GM19023 (cell line): ENCODE results near the gene AP1G1.
A peak's percentile ranks its signal among the peaks of the same experiment; 100 is the strongest.

Experiments used
- ATAC-seq: cut with Tn5 transposase; IDR thresholded peaks from one replicate; pipeline ENCODE4 v1.9.1; 2021; ENCODE audit warnings: mild to moderate bottlenecking, moderate library complexity; ENCODE audit not compliant: unreplicated experiment

AP1G1 gene

DNA sequence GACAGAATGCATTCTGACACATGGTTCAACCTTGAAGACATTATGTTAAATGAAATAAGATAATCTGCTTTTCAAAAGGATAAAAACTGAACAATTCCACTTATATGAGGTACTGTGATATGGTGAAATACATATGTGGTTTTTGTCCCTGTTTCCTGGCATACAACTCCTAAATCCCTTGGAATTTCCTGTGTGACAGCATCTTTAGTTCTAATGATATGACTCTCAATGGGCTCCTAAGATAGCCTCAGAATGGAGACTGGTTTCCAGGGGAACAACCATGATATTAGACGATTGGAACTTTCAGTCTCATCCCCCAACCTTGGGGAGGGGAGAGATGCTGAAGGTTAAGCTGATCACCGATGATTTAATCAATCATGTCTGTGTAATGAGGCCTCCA, 46.4 kb downstream of the AP1G1 start:
- no peak for ATAC-seq

DNA sequence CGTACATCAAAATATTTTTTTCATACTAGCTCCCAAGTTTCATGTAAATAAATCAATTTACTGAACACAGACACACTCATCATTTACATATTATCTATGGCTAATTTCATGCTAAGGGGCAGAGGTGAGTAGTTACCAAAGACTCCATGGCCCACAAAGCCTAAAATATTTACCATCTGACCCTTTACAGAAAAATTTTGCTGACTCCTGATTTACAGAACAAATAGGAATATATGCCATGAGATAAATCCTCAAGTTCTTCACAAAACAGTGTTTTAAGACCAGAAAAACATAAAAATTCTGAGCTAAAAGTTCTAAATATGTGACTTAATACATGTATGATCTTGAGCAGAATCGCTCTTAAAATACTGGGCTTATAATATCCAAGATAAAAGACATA, 47.5 kb downstream of the AP1G1 start:
- ATAC-seq = no peak

DNA sequence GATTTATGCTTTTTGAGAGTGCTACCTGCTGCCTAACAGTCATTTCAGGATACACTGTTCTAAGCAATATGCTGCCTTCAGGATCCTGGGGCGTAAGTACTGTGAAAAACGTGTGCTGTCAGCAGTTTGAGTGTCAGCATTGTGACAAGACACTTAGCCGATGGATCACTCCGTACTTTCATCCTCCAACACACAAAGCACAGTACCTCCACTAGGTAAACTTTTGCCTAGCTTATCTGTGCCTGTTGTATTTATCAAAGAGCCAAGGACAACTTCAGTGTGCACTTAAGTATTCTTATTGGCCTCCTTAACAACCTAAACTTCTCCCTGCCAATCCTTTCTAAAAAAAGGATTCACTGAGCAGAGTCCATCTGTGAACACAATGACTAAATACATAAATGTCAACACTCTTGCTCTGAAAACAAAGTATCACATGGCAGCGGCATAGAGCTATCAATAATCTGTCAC, 50.3 kb downstream of the AP1G1 start:
- no peak for ATAC-seq

DNA sequence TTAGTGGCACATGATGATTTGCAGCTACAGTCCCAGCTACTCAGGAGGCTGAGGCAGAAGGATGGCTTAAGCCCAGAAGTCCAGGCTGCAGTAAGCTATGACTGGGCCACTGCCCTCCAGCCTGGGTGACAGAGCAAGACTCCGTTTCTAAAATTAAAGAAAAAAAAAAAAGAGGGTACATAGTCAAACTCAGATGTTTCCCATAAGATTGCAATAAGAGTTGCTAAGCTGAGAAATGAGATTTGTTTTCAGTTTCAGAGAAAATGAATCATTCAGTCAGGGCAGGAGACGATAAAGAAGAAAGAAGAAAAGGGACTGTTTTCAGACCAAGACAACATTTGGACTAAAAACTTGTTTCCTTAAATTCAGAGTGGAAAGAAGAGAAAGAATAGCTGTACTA, 54.0 kb downstream of the AP1G1 start:
- no peak for ATAC-seq

DNA sequence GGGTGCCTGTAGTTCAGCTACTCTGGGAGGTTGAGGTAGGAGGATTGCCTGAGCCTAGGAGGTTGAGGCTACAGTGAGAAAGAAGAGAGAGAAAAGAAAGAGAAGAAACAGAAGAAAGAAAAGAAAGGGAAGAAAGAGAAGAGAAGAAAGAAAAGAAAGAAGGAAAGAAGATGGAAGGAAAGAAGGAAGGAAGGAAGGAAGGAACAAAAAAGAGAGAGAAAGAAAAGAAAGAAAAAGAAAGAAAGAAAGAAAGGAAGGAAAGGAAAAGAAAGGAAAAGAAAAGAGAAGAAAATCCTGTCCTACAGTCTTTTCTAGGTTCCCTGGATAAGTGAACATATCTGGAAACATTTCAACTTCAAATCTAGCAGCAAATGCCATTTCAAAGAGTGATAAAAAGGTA, 54.5 kb downstream of the AP1G1 start:
- no peak for ATAC-seq

DNA sequence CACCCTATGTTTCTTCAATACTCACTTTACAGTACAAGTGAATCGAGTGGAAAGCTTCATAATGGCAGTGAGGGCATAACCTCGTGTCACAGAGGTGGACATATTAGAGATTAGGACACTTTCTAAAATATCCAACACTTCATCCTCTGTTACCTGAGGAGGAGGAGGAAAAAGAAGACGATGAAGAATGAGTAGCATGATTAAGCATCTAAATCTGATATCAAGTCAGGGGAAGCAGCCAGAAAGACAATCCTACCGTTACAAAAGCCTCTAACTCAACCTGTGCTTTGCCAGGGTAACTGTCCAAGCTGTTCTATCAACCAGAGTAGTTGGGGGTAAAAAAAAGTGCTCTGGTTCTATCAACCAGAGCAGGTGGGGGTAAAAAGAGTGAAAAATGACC, 60.4 kb downstream of the AP1G1 start:
- no peak for ATAC-seq

DNA sequence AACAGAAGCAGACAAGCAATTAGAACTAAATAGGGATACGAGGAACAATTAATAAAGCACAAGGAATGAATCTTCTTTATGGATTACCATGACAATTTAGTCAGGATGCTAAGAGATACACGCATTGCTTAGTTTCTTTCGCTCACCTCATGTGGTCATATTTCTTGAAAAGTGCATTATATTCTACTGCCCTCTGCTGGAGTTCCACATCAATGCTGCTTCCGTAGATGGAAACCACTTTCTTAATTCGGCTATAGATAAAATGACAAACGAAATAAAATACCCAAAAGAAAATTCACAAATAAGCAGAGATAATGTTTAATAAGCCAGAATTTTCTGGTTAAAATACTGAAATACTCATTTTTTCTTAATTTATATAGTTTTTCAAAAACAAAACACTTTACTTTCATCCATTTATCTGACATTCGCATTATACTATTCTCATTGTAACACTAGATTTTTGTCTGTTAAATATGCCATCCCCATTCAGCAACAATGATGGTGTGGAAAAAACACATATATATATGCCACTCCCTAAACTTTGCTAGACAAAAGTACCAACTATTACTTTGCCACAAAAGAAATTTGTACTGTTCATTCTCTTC, 62.1 kb downstream of the AP1G1 start:
- no peak for ATAC-seq

DNA sequence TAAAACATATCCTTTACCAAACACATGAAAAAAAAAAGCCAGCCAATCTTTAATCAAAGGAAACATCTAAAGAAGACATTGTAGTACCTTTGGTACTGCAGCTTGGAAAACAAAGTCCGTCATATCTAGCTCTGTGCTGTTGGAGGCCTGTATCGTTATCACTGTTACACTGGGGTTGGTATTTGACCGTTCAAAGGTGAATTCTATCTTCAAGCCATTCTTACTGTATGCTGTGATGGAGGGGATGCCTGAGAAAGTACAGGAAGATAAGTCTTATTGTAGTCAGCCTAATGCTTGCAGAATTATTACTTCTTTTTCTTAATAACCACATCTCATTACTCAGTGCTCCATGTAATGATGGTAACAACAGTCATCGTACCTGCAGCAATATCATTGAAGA, 69.8 kb downstream of the AP1G1 start:
- no peak for ATAC-seq

DNA sequence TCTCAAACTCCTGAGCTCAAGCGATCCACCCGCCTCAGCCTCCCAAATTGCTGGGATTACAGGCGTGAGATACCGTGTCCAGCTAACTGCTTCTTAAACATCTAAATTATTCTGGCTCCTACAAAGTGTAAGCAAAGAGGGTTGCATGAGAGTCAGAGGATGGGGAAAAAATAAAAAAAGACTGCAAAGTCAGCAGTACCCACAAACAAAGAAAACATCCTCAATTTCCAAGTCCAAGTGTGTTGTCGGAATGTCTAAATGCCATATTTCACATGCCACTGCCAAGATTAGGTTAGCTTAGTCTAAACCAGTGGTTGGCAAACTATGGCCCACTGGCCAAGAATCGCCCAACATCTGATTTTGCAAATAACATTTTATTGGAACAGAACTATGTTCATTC, 71.1 kb downstream of the AP1G1 start:
- no peak for ATAC-seq

DNA sequence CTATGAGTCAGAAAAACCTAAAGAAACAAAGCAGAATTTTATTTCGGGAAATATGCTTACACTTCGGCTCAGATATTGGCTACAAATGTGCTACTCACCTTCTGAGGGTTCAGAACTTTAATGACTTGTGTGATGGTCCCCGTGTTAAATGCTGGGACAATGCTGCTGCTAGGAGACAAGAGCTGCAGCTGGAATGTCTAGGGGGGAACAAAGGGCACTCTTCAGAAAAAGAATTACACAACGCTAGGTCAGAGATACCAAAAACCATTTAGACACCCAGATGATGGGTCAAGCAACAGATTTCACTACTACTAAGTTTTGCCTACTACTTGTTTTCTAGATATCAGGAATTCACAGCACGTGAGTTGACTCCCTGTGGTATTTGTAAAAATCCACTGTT, 74.1 kb downstream of the AP1G1 start:
- ATAC-seq = no peak

DNA sequence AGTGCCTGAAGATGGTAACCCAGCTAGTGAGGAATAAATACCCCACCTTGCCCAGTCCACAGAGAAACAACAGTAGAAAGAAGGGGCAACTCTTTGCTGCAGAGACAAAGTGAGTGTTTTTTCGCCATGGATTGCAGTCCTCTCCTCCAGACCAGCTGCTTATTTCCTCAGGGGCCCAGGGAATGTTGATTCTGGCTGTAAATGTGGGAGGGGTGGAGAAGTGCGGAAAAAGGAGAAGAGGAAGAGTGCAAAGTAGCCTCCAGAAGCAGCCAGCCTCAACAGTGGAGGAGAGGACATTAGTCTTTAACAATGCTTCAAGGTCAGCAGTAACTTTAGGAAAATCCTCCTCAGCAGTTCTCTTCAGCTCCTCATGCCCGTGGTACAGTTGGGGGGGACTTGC, 76.0 kb downstream of the AP1G1 start:
- no peak for ATAC-seq

DNA sequence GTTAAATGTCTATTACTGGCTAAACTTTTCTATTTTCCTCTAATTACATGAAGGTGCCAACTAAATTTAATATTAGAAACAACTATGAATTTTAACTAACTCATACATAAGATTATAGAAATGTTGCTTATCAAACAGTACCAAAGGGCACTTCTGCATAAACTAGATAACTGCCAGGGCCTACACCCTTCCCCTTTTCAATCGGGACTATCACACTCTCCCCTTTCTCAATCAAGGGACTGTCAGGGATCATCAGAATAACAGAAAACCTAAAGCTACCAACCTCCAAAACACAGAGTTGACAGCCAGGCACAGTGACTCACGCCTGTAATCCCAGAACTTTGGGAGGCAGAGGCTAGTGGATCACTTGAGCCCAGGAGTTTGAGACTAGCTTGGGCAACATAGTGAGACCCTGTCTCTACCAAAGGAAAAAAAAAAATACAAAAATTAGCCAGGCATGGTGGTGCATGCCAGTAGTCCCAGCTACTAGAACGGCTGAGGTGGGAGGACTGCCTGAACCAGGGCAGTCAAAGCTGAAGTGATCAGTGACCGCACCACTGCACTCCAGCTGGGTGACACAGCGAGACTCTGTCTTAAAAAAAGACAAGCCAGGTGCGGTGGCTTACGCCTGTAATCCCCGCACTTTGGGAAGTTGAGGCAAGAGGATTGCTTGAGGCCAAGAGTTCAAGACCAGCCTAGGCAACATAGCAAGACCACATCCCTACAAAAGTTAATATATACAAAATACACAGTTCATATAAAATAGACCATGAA, 80.9 kb downstream of the AP1G1 start:
- no peak for ATAC-seq

DNA sequence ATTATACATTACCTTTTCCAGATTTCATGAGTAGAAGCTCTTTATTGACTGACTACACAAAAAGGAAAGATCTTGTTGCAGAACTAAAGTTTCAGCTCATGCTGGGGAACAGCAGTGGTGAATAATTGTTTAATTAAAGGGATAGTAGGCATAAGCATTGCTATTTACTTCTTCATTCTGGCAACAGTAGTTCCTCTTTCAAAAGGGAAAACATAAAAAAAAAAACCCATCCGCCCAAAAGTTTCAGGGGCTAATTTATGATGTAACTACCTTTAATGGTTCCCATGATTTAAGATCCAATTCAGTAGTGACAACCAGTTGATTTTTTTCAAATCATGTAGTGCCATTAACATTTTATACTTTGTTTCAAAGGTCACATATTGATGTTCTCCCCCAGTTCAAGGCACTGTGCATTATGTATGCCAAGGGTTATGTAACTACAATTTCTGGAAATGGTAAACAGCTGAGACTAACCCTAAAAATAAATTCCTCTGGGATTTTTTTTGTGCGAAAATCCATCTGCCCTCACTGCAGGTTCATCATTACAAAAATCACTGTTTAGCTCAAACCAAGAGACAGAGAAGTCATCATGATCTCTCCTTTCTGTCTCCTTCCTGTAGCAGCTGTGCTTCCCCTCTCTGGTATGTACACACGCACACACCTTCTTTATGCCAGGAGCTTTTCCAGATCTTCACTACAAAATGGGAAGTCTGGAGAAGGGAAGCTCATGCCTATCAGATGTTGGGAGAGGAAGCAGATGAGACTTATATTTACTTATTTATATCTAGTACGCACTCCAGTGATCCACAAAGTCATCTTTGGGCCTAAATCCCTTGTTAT, 81.9 kb downstream of the AP1G1 start:
- ATAC-seq = no peak

DNA sequence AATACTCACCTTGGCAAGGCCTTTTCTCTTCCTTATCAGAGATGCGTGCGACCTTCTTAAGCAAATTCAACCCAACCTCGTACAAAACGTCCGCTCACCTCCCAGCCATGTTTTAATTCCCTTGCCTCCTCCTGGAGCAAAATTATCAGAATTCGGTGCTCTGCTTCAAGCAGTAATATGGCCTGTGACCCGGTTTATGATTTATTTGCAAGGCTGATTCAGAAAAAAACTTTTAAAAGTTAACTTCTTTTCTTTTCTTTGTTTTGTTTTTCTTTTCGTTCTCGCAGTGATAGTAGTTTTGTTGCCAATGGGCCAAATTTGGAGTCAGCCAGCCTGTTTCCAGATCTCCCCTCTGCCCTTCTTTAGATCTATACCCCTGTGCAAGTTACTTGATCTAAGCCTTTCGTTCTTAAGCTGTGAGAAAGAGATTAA, 84.3 kb downstream of the AP1G1 start, which contains the start of gene PHLPP2:
PHLPP2 (minus strand) TSS at position 382 of the 432 bp plus-strand sequence. CDS start 9,906 bp downstream, outside the sequence.
- no peak for ATAC-seq

DNA sequence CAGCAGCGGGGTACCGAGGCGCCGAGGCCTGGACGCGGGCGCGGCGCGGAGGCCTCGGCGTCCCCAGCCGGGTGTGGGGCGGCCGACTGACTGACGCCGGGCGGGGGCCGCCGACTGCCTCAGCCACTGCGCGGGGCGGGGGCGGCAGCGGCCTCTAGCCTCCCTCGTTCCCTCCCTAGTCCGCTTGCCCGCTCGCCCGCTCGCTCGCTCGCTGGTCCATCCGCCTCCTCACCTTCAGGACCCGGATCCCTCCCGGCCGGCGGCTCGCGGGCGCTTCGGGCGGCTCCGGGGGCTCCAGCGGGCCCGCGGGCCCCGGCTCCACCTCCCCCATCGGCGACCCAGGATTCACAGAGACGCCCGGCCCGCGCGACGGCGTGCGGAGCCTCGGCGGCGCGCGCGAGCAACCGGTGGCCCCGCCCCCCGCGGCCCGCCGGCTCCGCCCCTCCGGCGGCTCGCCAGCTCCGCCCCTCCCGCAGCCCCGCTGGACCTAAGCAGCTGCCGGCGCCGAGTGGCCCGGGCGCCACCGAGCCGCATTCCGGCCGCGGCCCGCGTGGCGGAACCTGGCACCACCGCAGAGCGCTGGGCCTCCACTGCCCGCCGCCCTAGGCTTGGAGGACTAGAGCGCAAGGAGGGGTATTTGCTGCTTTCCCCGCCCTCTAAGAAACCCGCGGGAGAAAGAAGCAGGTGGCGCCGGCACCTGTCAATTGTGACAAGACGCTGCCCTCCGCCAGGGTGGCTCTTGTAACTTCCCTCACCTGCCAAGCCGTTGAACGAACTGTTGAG, 84.9 kb downstream of the AP1G1 start:
- ATAC-seq = peak; percentile 77

DNA sequence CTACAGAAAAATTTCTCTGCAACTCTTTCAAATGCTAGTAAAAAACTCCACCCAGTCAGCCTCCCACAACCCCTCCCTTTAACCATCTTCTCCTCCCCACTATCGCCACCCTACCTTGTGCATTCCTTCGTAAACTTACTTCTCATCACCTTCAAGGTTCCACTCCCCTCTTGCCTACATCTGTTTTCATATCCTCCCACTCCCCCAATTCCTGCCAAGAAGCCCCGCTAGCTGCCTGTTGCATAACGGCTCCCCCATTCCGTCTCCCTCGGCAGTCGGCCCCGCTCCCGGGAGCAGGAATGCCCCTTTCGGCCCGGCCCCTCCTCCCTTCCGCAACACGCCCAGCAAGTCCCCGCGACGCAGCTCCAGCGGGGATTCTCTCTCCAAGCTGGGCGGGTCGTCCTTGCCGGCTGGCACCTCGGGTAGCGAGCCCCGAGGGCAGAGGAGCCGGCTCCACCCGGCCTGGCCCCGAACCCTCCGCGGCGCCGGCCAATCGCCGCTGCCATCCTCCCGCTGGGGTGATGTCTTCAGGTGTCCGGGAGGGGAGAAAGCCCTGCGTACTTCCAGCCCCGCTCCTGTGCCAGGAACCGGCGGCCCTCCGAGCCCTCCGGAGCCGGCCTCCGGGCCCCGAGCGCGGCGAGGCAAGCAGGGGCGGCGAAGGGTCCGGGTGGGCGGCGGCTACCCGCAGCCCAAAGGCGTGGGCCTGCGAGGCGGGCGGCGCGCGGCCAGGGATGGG, 85.7 kb downstream of the AP1G1 start:
- peak; percentile 40 for ATAC-seq

DNA sequence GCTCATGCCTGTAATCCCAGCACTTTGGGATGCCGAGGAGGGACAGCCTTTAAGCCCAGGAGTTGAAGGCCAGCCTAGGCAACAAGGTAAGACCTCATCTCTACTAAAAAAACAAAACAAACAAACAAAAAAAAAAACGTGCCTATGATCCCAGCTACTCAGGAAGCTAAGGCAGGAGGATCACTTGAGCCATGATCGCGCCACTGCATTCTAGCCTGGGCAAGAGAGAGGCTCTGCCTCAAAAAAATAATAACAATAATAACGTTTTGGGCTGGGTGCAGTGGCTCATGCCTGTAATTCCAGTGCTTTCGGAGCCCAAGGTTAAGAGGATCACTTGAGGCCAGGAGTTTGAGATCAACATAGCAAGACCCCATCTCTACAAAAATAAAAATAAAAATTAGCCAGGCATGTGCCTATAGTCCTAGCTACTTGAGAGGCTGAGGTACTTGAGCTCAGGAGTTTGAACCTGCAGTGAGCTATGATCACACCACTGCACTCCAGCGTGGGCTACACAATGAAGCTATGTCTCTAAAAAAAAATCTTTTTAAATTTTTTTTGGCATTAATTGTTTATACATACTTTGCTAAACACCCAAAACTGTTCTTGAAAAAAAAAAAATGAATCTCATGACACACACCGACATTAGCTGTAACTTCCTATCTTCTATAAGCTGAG, 87.4 kb downstream of the AP1G1 start:
- ATAC-seq = no peak

DNA sequence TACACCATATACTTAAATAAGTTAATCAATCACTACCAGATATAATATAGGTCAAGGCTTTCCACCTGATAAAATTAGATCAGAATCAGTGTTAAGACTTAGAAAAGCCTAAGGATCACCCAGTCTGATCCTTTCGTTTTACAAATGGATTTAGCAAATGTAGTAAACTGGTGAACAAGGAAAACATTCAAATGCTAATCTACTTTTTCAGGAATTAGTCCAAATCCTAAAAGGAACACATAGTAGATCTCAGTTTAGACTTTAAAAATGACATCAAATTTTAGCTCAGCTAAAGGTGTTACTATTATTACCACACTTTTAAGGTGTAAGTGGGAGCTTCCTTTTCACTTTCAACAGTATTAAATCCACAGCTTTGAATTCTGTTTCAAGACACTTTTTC, 96.1 kb downstream of the AP1G1 start:
- ATAC-seq = no peak

DNA sequence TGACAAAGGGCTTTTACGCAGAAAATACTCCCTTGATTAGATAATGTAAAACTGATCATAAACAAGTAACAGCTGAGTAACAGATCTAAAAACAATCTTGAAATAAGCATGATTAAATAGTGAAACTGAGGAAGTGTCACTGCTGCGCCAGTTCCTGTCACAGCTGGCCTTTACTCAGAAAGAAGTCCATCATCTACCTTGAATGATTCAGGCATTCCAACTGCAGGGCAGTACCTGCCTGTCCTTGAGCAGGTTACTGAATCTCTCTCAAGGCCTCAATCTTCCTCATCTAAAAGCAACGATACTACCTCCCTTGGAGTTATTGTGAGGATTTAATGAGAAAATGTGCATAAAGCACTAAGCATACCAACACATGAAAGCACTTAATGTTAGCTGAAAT, 96.8 kb downstream of the AP1G1 start:
- ATAC-seq = no peak
